HepG2 (cell line): Measurements from ENCODE around the gene FMNL2. TPM values are rescaled to one million over a fixed set of nuclear protein-coding genes. Genes with fewer than 3 reads are reported as not detected.

Experiments
- ATAC-seq: fragments of 200-7000 bp; cut with Tn5 transposase; 3 replicates; pipeline ENCODE4 v1.9.1; 2020; ENCODE audit warnings: mild to moderate bottlenecking, moderate library complexity
- BruUV-seq: library from RNA; stranded (reverse); fragments of 400-500 nt; replicated peaks from 2 replicates; lab custom pipeline; 2021; lab: Mats Ljungman, UMichigan
- CTCF ChIA-PET: fragments of 300-600 bp; formaldehyde crosslinking; extraction: SDS; loops from one replicate; lab custom pipeline; 2021; ENCODE audit warnings: low total read pairs, inconsistent platforms, low intra/inter-chr PET ratio; lab: Yijun Ruan, JAX
- POLR2A ChIA-PET: fragments of 350-600 bp; sonication (Branson Sonifier 250); formaldehyde crosslinking; loops from one replicate; lab custom pipeline; 2020; ENCODE audit warnings: antibody characterized with exemption, inconsistent platforms; lab: Yijun Ruan, JAX
- DNase-seq: peaks from one replicate; pipeline ENCODE4 v3.0.0-alpha.2; 2015; ENCODE audit warnings: low spot score
- FAIRE-seq: peaks from 3 replicates; lab custom pipeline; 2011; peaks lifted over from hg19 to GRCh38; lab: Jason Lieb, UNC
- H2AFZ ChIP-seq: one replicate; pipeline ENCODE4 v1.6.1; 2011; ENCODE audit warnings: low read length, inconsistent platforms
- H3K27ac ChIP-seq: fragments of 300-600 bp; 3 replicates; pipeline ENCODE4 v1.8.0; 2011; ENCODE audit warnings: mixed run types, mild to moderate bottlenecking, mixed read lengths, low read length, inconsistent platforms; ENCODE audit not compliant: insufficient read depth; ENCODE audit errors: extremely low read length
- H3K27me3 ChIP-seq, 2 experiments: fragments of 200-600 bp in 1 of 2; 2 replicates in 1 of 2; 3 replicates in 1 of 2; pipeline versions ENCODE4 v1.6.0 to v1.8.0; 2011; ENCODE audit warnings: low read length in 2 of 2, mild to moderate bottlenecking in 2 of 2, moderate library complexity in 2 of 2, inconsistent platforms in 1 of 2; ENCODE audit not compliant: insufficient read depth in 2 of 2, control insufficient read depth in 1 of 2
- H3K36me3 ChIP-seq, 2 experiments: fragments of 200-600 bp in 1 of 2; replicated peaks in 1 of 2; 2 replicates in 1 of 2; 3 replicates in 1 of 2; pipeline versions ENCODE4 v1.5.1 to v1.8.0; 2011; ENCODE audit warnings: low read length in 2 of 2, inconsistent platforms in 1 of 2; ENCODE audit not compliant: insufficient read depth in 2 of 2, control insufficient read depth in 1 of 2
- H3K4me1 ChIP-seq: 2 replicates; pipeline ENCODE4 v1.5.1; 2012; ENCODE audit warnings: low read length, inconsistent platforms; ENCODE audit not compliant: insufficient read depth
- H3K4me2 ChIP-seq: 2 replicates; pipeline ENCODE4 v1.6.0; 2011; ENCODE audit warnings: low read depth, low read length, inconsistent platforms
- H3K4me3 ChIP-seq, 3 experiments: fragments of 200-600 bp in 1 of 3; sonication (generic), shearing (Covaris generic) in 1 of 3; replicated peaks in 1 of 3; 2 replicates each; pipeline ENCODE4 v1.5.1; 2011 to 2016; ENCODE audit warnings: low read length in 3 of 3, inconsistent platforms in 2 of 3, low read depth in 2 of 3, mild to moderate bottlenecking in 2 of 3, control low read depth in 1 of 3, mixed read lengths in 1 of 3; ENCODE audit not compliant: insufficient read depth in 1 of 3
- H3K79me2 ChIP-seq: one replicate; pipeline ENCODE4 v1.6.1; 2011; ENCODE audit warnings: low read length, inconsistent platforms; ENCODE audit not compliant: insufficient read depth
- H3K9ac ChIP-seq: 2 replicates; pipeline ENCODE4 v1.6.0; 2011; ENCODE audit warnings: mild to moderate bottlenecking, low read depth, low read length, inconsistent platforms; ENCODE audit not compliant: insufficient read depth
- H3K9me3 ChIP-seq: 2 replicates; pipeline ENCODE4 v1.5.1; 2012; ENCODE audit warnings: mild to moderate bottlenecking, low read length
- H4K20me1 ChIP-seq: 2 replicates; pipeline ENCODE4 v1.6.0; 2011; ENCODE audit warnings: inconsistent platforms, mild to moderate bottlenecking, low read length, moderate library complexity; ENCODE audit not compliant: insufficient read depth
- ZFP37 ChIP-seq: sonication (generic); formaldehyde crosslinking; IDR thresholded peaks from 2 replicates; pipeline ENCODE4 v1.4.0; 2020; ENCODE audit warnings: missing genetic modification reagents, borderline replicate concordance
- ZNF329 ChIP-seq: sonication (generic); formaldehyde crosslinking; IDR thresholded peaks from 2 replicates; pipeline ENCODE4 v1.9.0; 2021; ENCODE audit warnings: low read depth, mild to moderate bottlenecking, missing genetic modification reagents
- ZNF331 ChIP-seq: sonication (generic); formaldehyde crosslinking; IDR thresholded peaks from 2 replicates; pipeline ENCODE4 v1.4.0; 2020; ENCODE audit warnings: missing genetic modification reagents
- ZNF891 ChIP-seq: sonication (generic); formaldehyde crosslinking; IDR thresholded peaks from 2 replicates; pipeline ENCODE4 v1.5.0; 2020; ENCODE audit warnings: mild to moderate bottlenecking, missing genetic modification reagents
- WGBS: methylation state at CpG from one replicate; pipeline ENCODE4 v1.1.6; 2017; ENCODE audit warnings: low lambda C conversion rate; 5-methylcytosine and 5-hydroxymethylcytosine counted together
- in situ Hi-C: cut with HindIII; loops from 2 replicates; pipeline ENCODE4 v1.10.0; 2017; ENCODE audit warnings: low pct_unique_long_range_greater_than_20kb; ENCODE audit not compliant: extremely low pct_ligation_motif_present
- intact Hi-C: fragments of 100-400 bp; cut with micrococcal nuclease; formaldehyde crosslinking; loops from one replicate; pipeline ENCODE4 v1.10.0; 2022; ENCODE audit not compliant: unreplicated experiment
- polyA plus RNA-seq, 8 experiments: library from polyadenylated mRNA; depleted of rRNA in 3 of 8; stranded (reverse) in 7 of 8; unstranded in 1 of 8; fragments of >200 nt; fragmentation: Illumina TruSeq in 4 of 8; extraction: Trizol in 4 of 8; gene quantifications; 2 replicates each; pipeline versions ENCODE4 v1.2.1 to v1.2.3, GENCODE V29; 2011 to 2016; ENCODE audit warnings: low read depth in 4 of 8, missing spikeins in 1 of 8, mixed read lengths in 1 of 8; ENCODE audit not compliant: insufficient read depth in 1 of 8
- total RNA-seq, 5 experiments: library from RNA; depleted of rRNA; stranded (reverse); fragments of >200 nt; fragmentation: Illumina TruSeq; extraction: Trizol; gene quantifications; 2 replicates each; pipeline ENCODE4 v1.2.3, GENCODE V29; 2016; ENCODE audit warnings: low read depth in 1 of 5
- TF ChIP-seq, protein P1 (sequence below), 2 experiments: fragments of 450-650 bp in 1 of 2; sonication (generic) in 1 of 2; formaldehyde crosslinking in 1 of 2; IDR thresholded peaks; 2 replicates each; pipeline versions ENCODE4 v1.6.1 to v1.8.0; 2016 to 2022; ENCODE audit warnings: antibody characterized with exemption in 1 of 2, mild to moderate bottlenecking in 1 of 2, missing genetic modification reagents in 1 of 2

Gene FMNL2
- total and polyA plus RNA-seq, 2 of the 13 experiments (the other 11 are each of a cell fraction or from before 2014, with no cell fraction given), result 66.5 to 67.7 TPM

DNA sequence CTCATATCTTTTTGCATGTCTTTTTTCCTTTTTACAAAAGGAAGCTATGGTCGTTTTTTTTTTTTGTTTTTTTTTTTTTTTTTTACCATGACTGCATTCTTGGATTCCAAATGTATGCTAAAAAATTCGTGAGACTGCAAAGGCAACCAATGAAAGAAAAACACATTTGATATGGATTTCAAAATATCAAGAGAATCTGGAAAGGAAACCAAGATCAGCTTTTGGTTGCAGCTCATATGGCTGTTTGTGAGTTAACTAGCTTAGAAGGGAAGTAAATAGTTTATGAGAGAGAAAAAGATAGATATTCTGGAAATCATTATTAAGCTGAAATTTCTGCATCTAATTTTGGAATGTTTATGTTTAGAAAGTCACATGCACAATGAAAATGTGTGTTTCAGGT, 272.0 kb downstream of the FMNL2 start:
- intact Hi-C loops (no loop called here), in situ Hi-C loops (no loop called here)
- BruUV-seq, result no TSS peak
- no peak overlapping the region for H3K9ac ChIP-seq
- ATAC-seq, result no peak
- no peak overlapping the region for H3K4me2 ChIP-seq
- no peaks in the 10 kb centered on the region for H3K79me2 ChIP-seq
- no peak overlapping the region for H3K4me3 ChIP-seq
- H4K20me1 ChIP-seq, result no peaks in the 10 kb centered on the region
- ChIA-PET CTCF (no interaction called here), POLR2A (no interaction called here)
- no peaks in the 10 kb centered on the region for H3K27me3 ChIP-seq
- DNase-seq, result no peak
- H3K4me1 ChIP-seq, result peaks cover 17% of the 10 kb centered on the region
- no peak for FAIRE-seq
- no peak for TF ChIP-seq ZNF331 (CRISPR knock-in tag)
- TF ChIP-seq, protein P1, sequence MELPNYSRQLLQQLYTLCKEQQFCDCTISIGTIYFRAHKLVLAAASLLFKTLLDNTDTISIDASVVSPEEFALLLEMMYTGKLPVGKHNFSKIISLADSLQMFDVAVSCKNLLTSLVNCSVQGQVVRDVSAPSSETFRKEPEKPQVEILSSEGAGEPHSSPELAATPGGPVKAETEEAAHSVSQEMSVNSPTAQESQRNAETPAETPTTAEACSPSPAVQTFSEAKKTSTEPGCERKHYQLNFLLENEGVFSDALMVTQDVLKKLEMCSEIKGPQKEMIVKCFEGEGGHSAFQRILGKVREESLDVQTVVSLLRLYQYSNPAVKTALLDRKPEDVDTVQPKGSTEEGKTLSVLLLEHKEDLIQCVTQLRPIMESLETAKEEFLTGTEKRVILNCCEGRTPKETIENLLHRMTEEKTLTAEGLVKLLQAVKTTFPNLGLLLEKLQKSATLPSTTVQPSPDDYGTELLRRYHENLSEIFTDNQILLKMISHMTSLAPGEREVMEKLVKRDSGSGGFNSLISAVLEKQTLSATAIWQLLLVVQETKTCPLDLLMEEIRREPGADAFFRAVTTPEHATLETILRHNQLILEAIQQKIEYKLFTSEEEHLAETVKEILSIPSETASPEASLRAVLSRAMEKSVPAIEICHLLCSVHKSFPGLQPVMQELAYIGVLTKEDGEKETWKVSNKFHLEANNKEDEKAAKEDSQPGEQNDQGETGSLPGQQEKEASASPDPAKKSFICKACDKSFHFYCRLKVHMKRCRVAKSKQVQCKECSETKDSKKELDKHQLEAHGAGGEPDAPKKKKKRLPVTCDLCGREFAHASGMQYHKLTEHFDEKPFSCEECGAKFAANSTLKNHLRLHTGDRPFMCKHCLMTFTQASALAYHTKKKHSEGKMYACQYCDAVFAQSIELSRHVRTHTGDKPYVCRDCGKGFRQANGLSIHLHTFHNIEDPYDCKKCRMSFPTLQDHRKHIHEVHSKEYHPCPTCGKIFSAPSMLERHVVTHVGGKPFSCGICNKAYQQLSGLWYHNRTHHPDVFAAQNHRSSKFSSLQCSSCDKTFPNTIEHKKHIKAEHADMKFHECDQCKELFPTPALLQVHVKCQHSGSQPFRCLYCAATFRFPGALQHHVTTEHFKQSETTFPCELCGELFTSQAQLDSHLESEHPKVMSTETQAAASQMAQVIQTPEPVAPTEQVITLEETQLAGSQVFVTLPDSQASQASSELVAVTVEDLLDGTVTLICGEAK (IDR thresholded peaks at IDR 0.05), result no peak
- TF ChIP-seq, protein P1 (CRISPR knock-in tag; IDR thresholded peaks at IDR 0.05), result no peak
- TF ChIP-seq ZFP37 (CRISPR knock-in tag), result no peak
- no peak for TF ChIP-seq ZNF329 (CRISPR knock-in tag)
- no peak for TF ChIP-seq ZNF891
- H3K9me3 ChIP-seq, result no peaks in the 10 kb centered on the region
- no peak overlapping the region for H2AFZ ChIP-seq
- no peak overlapping the region for H3K27ac ChIP-seq
- 55% methylated on average over 2 of the region's 2 CpGs for WGBS
- H3K36me3 ChIP-seq, result peaks cover 14 to 48% of the 10 kb centered on the region in 2 experiments
